Ovary (tissue), 9 donors: Measurements from ENCODE around the gene LMBR1. TPM values are rescaled to one million over a fixed set of nuclear protein-coding genes. Genes with fewer than 3 reads are reported as not detected.

Source experiments
- DNase-seq, 5 donors: peaks; one replicate each; pipeline ENCODE4 v3.0.0-alpha.2; 2019 to 2020
- H3K27ac ChIP-seq, 2 donors: fragments of 200-600 bp; one replicate each; pipeline versions ENCODE4 v1.5.1 to v1.8.0; 2019 to 2022
- H3K27me3 ChIP-seq: fragments of 200-600 bp; one replicate; pipeline ENCODE4 v1.8.0; 2022
- H3K36me3 ChIP-seq: fragments of 200-600 bp; sonication (generic); one replicate; pipeline ENCODE4 v1.5.1; 2019
- H3K4me1 ChIP-seq: one replicate; pipeline ENCODE4 v1.8.1; 2013; ENCODE audit warnings: mild to moderate bottlenecking, moderate library complexity; ENCODE audit not compliant: insufficient read depth
- H3K4me3 ChIP-seq: fragments of 200-600 bp; sonication (generic); one replicate; pipeline ENCODE4 v1.5.1; 2017
- H3K9me3 ChIP-seq, 2 donors: fragments of 200-600 bp in 1 of 2; sonication (generic) in 1 of 2; one replicate each; pipeline versions ENCODE4 v1.5.1 to v1.8.1; 2013 to 2019; ENCODE audit warnings: mild to moderate bottlenecking in 1 of 2, moderate library complexity in 1 of 2
- EP300 ChIP-seq: sonication (generic); formaldehyde crosslinking; IDR thresholded peaks from one replicate; pipeline ENCODE4 v1.6.1; 2017; ENCODE audit warnings: antibody characterized with exemption
- POLR2A ChIP-seq: fragments of 450-650 bp; IDR thresholded peaks from one replicate; pipeline ENCODE4 v1.6.1; 2017; ENCODE audit warnings: antibody characterized with exemption, mild to moderate bottlenecking, moderate library complexity
- WGBS, 3 donors: extraction: QIAGEN DNeasy Blood & Tissue Kit in 1 of 3; methylation state at CpG; one replicate each; pipeline versions ENCODE4 v1.1.5 to v1.1.7; 2013 to 2017; 5-methylcytosine and 5-hydroxymethylcytosine counted together
- intact Hi-C, 4 donors: fragments of 100-400 bp; cut with DNase I; formaldehyde crosslinking; loops; one replicate each; pipeline versions ENCODE4 v1.11.0 to v1.15.1; 2022 to 2023
- polyA plus RNA-seq, 2 donors: library from polyadenylated mRNA; stranded (reverse); fragments of 200-250 nt in 1 of 2; fragments of 350-450 nt in 1 of 2; fragmentation: Illumina TruSeq in 1 of 2; extraction: RNeasy Lipid Tissue Mini Kit (QIAGEN cat#74804) in 1 of 2; gene quantifications; one replicate each; pipeline ENCODE4 v1.2.3, GENCODE V29; 2013 to 2014
- total RNA-seq, 7 donors: library from RNA; depleted of rRNA in 2 of 7; stranded (reverse); fragments of >200 nt in 2 of 7; fragmentation: NEBNext Ultra II Directional in 3 of 7; extraction: Animal tissue kit (Norgen Biotek cat#: 25700) in 3 of 7; gene quantifications; one replicate each; pipeline versions ENCODE4 v1.1.0 to v1.2.4, GENCODE V29; 2016 to 2023
- TF ChIP-seq, protein P1 (sequence below), 3 donors: fragments of 450-650 bp in 2 of 3; fragments of 200-600 bp in 1 of 3; IDR thresholded peaks; one replicate each; pipeline versions ENCODE4 v1.5.1 to v1.8.0; 2016 to 2022; ENCODE audit warnings: antibody characterized with exemption in 3 of 3, mild to moderate bottlenecking in 1 of 3
- donor health status: DM: no; HTN: no; CAD: no; lungs with moderate emphysema.
- donor health status: DM: no; HTN: no; CAD: no.
- donor health status: Bipolar disorder and iron deficiency.
- donor health status: DM: yes; HTN: yes; CAD: no.
- donor health status: DM: no; HTN: no; CAD: no.
- donor health status: DM: yes; HTN: yes; CAD: no.

The LMBR1 gene
- total and polyA plus RNA-seq, 9 donors, result 20.0 to 77.1 (median 54.2) TPM

GRCh38 chr7:156666368-156667109 is 226.4 kb downstream of the LMBR1 start:
- Histone ChIP-seq H3K4me3 (no peak overlapping the region), H3K36me3 (no peaks in the 10 kb centered on the region), H3K27me3 (no peaks in the 10 kb centered on the region), H3K4me1 (no peaks in the 10 kb centered on the region), H3K27ac (no peak overlapping the region), H3K9me3 (no peaks in the 10 kb centered on the region)
- no peak for DNase-seq
- WGBS, 3 donors, result 58 to 69% (median 68%) methylated on average over 8 of the region's 8 CpGs
- intact Hi-C loops, result no loop called here
- TF ChIP-seq POLR2A (no peak), EP300 (no peak)
- TF ChIP-seq, protein P1, sequence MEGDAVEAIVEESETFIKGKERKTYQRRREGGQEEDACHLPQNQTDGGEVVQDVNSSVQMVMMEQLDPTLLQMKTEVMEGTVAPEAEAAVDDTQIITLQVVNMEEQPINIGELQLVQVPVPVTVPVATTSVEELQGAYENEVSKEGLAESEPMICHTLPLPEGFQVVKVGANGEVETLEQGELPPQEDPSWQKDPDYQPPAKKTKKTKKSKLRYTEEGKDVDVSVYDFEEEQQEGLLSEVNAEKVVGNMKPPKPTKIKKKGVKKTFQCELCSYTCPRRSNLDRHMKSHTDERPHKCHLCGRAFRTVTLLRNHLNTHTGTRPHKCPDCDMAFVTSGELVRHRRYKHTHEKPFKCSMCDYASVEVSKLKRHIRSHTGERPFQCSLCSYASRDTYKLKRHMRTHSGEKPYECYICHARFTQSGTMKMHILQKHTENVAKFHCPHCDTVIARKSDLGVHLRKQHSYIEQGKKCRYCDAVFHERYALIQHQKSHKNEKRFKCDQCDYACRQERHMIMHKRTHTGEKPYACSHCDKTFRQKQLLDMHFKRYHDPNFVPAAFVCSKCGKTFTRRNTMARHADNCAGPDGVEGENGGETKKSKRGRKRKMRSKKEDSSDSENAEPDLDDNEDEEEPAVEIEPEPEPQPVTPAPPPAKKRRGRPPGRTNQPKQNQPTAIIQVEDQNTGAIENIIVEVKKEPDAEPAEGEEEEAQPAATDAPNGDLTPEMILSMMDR (IDR thresholded peaks at IDR 0.05), result no peak

- WGBS, 3 donors, result 74 to 91% (median 82%) methylated on average over 4 of the region's 4 CpGs
- no peak overlapping the region for H3K4me3 ChIP-seq
- TF ChIP-seq EP300 (no peak), POLR2A (no peak)
- TF ChIP-seq, protein P1 (IDR thresholded peaks at IDR 0.05), result no peak
- DNase-seq, result no peak
- no peaks in the 10 kb centered on the region for H3K9me3 ChIP-seq
- intact Hi-C loops, result no loop called here
- H3K4me1 ChIP-seq, result no peaks in the 10 kb centered on the region
- H3K27ac ChIP-seq, result no peak overlapping the region
- H3K27me3 ChIP-seq, result no peaks in the 10 kb centered on the region
- no peaks in the 10 kb centered on the region for H3K36me3 ChIP-seq
Observed at GRCh38 chr7:156665101-156665500, 227.9 kb downstream of the LMBR1 start.

- intact Hi-C loops, result no loop called here
- Histone ChIP-seq H3K4me1 (no peaks in the 10 kb centered on the region), H3K4me3 (no peak overlapping the region), H3K36me3 (no peaks in the 10 kb centered on the region), H3K9me3 (no peaks in the 10 kb centered on the region), H3K27me3 (no peaks in the 10 kb centered on the region), H3K27ac (no peak overlapping the region)
- 85 to 88% (median 87%) methylated on average over 4 of the region's 4 CpGs for WGBS, 3 donors
- no peak for DNase-seq
- TF ChIP-seq, protein P1 (IDR thresholded peaks at IDR 0.05), result no peak
- no peak for TF ChIP-seq EP300
Observed at GRCh38 chr7:156662277-156662676, 230.7 kb downstream of the LMBR1 start.

GRCh38 chr7:156661637-156662036 is 231.3 kb downstream of the LMBR1 start:
- WGBS, 3 donors, result 85 to 88% (median 87%) methylated on average over 5 of the region's 5 CpGs

More at GRCh38 chr7:156661637-156662036, 231.3 kb downstream of the LMBR1 start:
- intact Hi-C loops, result no loop called here
- no peak for TF ChIP-seq EP300
- TF ChIP-seq, protein P1 (IDR thresholded peaks at IDR 0.05), result no peak
- no peaks in the 10 kb centered on the region for H3K4me1 ChIP-seq
- no peaks in the 10 kb centered on the region for H3K9me3 ChIP-seq
- no peak for DNase-seq
- no peaks in the 10 kb centered on the region for H3K36me3 ChIP-seq
- no peaks in the 10 kb centered on the region for H3K27me3 ChIP-seq
- H3K27ac ChIP-seq, result no peak overlapping the region
- H3K4me3 ChIP-seq, result no peak overlapping the region
